Activated CD4-positive, alpha-beta memory T cell treated with anti-CD3 and anti-CD28 coated beads, Interleukin-2, amount 10 ng/mL, durations not matched to agents 7 days and 5 days (primary cell): ENCODE data around the gene CGN. TPM values are rescaled to one million over a fixed set of nuclear protein-coding genes. Genes with fewer than 3 reads are reported as not detected.

Experiments used
- CTCF ChIA-PET: fragments of 350-600 bp; sonication (Branson Sonifier 250); formaldehyde crosslinking; loops from one replicate; lab custom pipeline; 2021; ENCODE audit warnings: antibody characterized with exemption, inconsistent platforms; lab: Charles Lee
- POLR2A ChIA-PET: fragments of 350-600 bp; sonication (Branson Sonifier 250); formaldehyde crosslinking; loops from one replicate; lab custom pipeline; 2021; ENCODE audit warnings: antibody characterized with exemption; lab: Charles Lee
- DNase-seq: peaks from one replicate; pipeline ENCODE4 v3.0.0-alpha.2; 2020
- H3K27ac Mint-ChIP-seq: one replicate; pipeline ENCODE4 v1.8.0; 2021; ENCODE audit warnings: mild to moderate bottlenecking, mixed read lengths
- H3K27me3 Mint-ChIP-seq: one replicate; pipeline ENCODE4 v1.8.0; 2021; ENCODE audit warnings: mixed read lengths
- H3K36me3 Mint-ChIP-seq: one replicate; pipeline ENCODE4 v1.8.0; 2021; ENCODE audit warnings: low read depth, mixed read lengths
- H3K4me1 Mint-ChIP-seq: one replicate; pipeline ENCODE4 v1.8.0; 2021; ENCODE audit warnings: mixed read lengths
- H3K4me3 Mint-ChIP-seq: one replicate; pipeline ENCODE4 v1.8.0; 2021; ENCODE audit warnings: mild to moderate bottlenecking, mixed read lengths
- H3K9me3 Mint-ChIP-seq: one replicate; pipeline ENCODE4 v1.8.0; 2021; ENCODE audit warnings: mixed read lengths
- total RNA-seq, 2 experiments: library from RNA; stranded (reverse); gene quantifications; one replicate each; pipeline ENCODE4 v1.2.3, GENCODE V29; 2021

Gene CGN
- total RNA-seq, 2 experiments from 2014 or later, result 0.43 to 0.96 TPM

DNA sequence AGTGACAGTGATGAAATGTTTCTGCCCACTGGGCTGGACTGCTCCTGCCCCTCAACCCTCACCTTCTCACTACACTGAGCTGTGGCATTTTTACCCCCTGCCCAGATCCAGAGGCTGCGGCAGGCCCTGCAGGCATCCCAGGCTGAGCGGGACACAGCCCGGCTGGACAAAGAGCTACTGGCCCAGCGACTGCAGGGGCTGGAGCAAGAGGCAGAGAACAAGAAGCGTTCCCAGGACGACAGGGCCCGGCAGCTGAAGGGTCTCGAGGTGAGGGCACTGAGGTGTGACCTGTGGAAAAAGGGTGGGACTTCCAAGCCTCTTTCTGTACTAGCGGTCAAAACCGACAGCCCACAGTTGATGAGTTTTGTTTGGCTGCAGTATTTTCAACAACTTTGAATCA is 22.7 kb downstream of the CGN start:
- Mint-ChIP-seq H3K27me3 (no peaks in the 10 kb centered on the region), H3K9me3 (no peaks in the 10 kb centered on the region), H3K4me3 (no peak overlapping the region), H3K4me1 (no peaks in the 10 kb centered on the region), H3K27ac (no peak overlapping the region), H3K36me3 (no peaks in the 10 kb centered on the region)
- CTCF ChIA-PET, result interaction anchor here (0.7 to 2.2 kb wide), 4 partner anchors 23 to 201 kb away, joined by 3 to 6 read pairs (median 6); partner anchors contain the start of gene CGN
- POLR2A ChIA-PET, result no interaction called here
- no peak for DNase-seq

DNA sequence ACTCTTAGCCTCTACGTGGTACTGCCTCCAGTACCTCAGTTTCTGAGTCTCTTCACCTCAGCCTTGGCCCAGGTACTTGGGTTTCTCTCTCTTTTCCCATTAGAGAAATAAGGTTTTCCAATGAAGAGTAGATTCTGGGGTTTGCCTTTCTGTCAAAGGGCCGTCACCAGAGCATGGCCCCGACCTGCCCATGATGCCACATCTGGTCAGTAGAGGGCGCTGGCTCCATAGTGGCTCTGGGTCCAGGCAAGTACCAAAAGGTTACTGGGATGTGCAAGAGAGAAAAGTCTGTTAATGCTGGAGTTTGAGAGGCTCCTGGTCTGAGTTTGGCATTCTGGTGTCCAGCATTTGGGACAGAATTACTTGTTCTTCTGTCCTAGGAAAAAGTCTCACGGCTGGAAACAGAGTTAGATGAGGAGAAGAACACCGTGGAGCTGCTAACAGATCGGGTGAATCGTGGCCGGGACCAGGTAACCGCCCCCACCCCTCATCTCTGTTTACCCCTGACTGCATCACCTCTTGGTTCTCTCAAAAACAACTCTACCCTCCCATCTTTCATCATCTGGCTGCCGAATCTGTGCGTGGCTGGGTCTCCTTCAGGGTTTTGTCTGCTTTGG is 23.6 kb downstream of the CGN start:
- H3K9me3 Mint-ChIP-seq, result no peaks in the 10 kb centered on the region
- H3K27ac Mint-ChIP-seq, result no peak overlapping the region
- H3K36me3 Mint-ChIP-seq, result no peaks in the 10 kb centered on the region
- H3K27me3 Mint-ChIP-seq, result no peaks in the 10 kb centered on the region
- ChIA-PET POLR2A (no interaction called here), CTCF (interaction anchor here (0.6 to 2.0 kb wide), 7 partner anchors 9 to 302 kb away, joined by 3 to 11 read pairs (median 4); no protein-coding TSS in a partner anchor)
- peak; percentile 83 for DNase-seq
- H3K4me3 Mint-ChIP-seq, result no peak overlapping the region
- peaks cover 6% of the 10 kb centered on the region for H3K4me1 Mint-ChIP-seq

DNA sequence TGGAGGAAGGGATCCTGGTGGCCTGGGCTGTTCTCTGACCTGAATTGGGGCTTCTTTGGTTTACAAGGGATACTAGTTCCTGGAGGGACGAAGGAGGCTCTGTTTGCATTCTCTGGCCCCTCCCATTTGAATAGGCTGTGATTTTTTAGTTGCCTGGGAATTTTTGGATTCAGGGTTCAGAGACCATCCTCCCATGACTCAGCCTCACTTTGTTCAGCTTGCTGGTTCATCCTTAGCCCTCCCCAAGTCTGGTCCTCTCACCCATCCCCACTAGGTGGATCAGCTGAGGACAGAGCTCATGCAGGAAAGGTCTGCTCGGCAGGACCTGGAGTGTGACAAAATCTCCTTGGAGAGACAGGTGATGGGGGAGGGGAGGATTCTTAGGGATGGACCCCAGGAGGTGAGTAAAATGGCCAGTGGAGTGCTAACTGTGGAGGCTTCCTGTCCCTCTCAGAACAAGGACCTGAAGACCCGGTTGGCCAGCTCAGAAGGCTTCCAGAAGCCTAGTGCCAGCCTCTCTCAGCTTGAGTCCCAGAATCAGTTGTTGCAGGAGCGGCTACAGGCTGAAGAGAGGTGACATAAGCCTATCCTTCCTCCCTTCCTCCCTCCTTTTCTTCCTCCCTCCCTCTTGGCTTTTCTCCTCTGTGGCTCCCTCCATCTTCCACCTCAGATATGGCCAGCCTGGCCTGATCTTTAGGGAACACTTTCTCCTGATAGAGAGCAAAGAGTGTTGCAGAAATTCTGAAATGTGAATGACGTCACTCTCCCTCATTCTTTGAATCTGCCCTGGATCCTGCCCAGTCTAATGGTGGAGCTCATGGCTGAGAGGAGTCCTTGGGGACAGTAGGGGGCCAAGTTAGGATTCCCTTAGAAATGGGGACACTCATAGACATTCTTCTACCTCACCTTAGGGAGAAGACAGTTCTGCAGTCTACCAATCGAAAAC is 24.4 kb downstream of the CGN start:
- Mint-ChIP-seq H3K4me3 (no peak overlapping the region), H3K27me3 (no peaks in the 10 kb centered on the region), H3K4me1 (peaks cover 13% of the 10 kb centered on the region), H3K9me3 (no peaks in the 10 kb centered on the region), H3K27ac (no peak overlapping the region), H3K36me3 (no peaks in the 10 kb centered on the region)
- ChIA-PET CTCF (interaction anchor here (0.6 to 2.0 kb wide), 7 partner anchors 8 to 301 kb away, joined by 3 to 11 read pairs (median 4); no protein-coding TSS in a partner anchor), POLR2A (no interaction called here)
- no peak for DNase-seq

DNA sequence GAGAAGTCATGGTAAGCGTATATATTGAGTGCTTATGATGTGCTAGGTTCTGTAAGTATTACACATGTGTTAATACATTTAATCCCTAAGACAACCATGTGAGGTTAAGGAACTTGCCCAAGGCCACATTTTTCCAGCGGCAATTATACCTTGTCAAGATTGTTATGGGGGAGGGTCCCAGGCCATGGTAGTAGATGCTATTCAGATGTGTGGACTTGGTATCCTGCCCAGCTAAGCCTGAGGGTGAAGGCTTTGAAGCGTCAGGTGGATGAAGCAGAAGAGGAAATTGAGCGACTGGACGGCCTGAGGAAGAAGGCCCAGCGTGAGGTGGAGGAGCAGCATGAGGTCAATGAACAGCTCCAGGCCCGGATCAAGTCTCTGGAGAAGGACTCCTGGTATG is 25.3 kb downstream of the CGN start:
- Mint-ChIP-seq H3K9me3 (no peaks in the 10 kb centered on the region), H3K27ac (no peak overlapping the region), H3K4me3 (no peak overlapping the region), H3K4me1 (peaks cover 22% of the 10 kb centered on the region), H3K36me3 (no peaks in the 10 kb centered on the region), H3K27me3 (peaks cover 4% of the 10 kb centered on the region)
- CTCF ChIA-PET, result interaction anchor here (0.9 to 2.0 kb wide), 3 partner anchors 25 to 300 kb away, joined by 3 to 11 read pairs (median 4); partner anchors contain the start of gene CGN
- DNase-seq, result no peak
- POLR2A ChIA-PET, result no interaction called here

DNA sequence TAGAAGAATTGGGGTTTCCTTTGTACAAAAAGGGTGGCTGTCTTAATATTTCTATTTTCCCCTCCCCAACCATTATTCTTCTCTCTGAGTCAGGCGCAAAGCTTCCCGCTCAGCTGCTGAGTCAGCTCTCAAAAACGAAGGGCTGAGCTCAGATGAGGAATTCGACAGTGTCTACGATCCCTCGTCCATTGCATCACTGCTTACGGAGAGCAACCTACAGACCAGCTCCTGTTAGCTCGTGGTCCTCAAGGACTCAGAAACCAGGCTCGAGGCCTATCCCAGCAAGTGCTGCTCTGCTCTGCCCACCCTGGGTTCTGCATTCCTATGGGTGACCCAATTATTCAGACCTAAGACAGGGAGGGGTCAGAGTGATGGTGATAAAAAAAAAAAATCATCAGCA is 25.9 kb downstream of the CGN start:
- no peak overlapping the region for H3K27ac Mint-ChIP-seq
- POLR2A ChIA-PET, result no interaction called here
- H3K4me3 Mint-ChIP-seq, result no peak overlapping the region
- CTCF ChIA-PET, result interaction anchor here (0.9 kb wide), 2 partner anchors 26 to 300 kb away, joined by 3 read pairs; partner anchors contain the start of gene CGN
- no peak for DNase-seq
- H3K9me3 Mint-ChIP-seq, result no peaks in the 10 kb centered on the region
- no peaks in the 10 kb centered on the region for H3K36me3 Mint-ChIP-seq
- peaks cover 26% of the 10 kb centered on the region for H3K4me1 Mint-ChIP-seq
- H3K27me3 Mint-ChIP-seq, result peaks cover 6% of the 10 kb centered on the region

DNA sequence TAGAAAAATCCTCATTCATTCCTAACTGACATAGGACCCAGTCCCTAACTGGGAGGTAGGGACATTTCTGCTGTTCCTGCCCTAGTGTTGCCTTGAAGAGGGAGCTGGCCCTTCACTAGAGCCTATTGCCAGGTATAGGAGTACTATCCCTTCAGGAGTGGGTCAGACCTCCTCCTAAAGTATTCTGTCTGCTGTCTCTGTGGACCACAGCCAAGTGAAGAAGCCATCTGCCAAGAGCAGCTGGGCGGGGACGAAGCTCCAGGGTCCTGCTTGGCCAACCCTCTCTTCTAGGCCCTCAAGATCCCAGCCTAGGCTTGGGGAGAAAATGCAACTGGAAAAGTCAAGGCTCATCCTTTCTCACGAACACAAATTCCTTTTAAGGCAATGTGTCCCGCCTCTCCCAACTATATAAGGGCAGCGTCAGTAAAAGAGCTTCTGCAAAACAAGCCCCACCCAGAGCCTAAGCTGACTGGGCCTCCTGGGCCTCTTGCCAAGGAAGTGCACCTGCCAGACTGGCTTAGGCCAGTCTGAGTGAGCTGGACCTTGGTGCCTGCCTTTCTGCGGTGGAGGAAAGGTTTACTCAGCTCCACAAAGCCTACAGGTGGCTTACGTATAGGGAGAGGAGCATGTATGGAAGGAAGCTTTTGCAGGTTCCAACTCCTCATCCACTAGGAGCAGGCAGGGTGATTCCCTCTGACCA is 28.3 kb downstream of the CGN start:
- peak; percentile 44 for DNase-seq
- POLR2A ChIA-PET, result interaction anchor here (0.7 to 1.1 kb wide), 5 partner anchors 10 to 258 kb away, joined by 3 to 4 read pairs (median 3); partner anchors contain the start of gene ZNF687
- Mint-ChIP-seq H3K4me3 (peak overlapping the region; percentile 93), H3K36me3 (no peaks in the 10 kb centered on the region), H3K27me3 (peaks cover 6% of the 10 kb centered on the region), H3K27ac (peak overlapping the region; percentile 76), H3K9me3 (no peaks in the 10 kb centered on the region), H3K4me1 (peaks cover 26% of the 10 kb centered on the region)
- CTCF ChIA-PET, result interaction anchor here (0.7 to 1.6 kb wide), 6 partner anchors 17 to 910 kb away, joined by 3 to 5 read pairs (median 4); partner anchors contain the start of gene ENSA

DNA sequence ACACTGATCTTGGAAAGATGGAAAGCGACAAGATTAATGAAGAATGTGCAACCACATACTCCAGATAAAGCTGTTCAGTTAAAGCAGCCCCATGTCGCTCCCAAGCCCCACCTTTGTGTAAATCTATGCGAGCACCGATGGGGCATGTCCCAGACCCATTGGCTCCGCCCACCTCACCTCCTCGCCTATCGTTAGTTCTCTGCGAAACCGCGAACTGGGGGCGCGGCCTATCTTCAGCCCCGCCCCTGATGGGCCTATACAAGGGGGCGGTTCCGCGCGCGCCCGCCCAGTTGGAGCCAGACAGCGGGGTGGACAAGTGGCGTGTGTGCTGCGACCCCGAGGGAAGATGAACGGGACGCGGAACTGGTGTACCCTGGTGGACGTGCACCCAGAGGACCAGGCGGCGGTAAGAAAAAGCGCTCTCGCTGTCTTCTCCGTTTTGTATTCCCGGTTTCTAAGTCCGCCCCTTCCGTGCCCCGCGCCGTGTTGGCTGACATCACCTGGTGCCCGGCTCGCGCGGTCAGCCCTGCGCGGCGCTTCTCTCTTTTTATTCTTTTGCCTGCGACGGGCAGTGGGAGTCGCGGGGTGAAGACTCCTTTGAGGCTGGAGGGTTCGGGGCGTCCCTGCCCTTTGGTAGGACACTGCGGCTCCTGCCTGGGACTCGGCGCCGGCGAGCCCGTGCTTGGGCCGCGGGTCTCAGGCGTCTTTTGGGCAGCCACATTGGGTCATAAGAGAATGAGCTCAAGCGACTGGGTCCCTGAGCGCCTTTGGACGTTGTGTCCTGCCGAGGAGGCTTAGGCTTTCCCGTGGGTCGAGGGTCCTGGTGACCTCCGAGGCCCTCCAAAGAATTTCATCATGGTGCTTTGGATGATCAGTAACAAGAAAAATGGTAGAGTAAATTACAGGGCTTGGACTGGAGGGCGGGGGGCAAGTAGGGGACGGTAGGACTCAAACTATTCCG is 29.1 kb downstream of the CGN start, which contains the start of gene TUFT1:
Gene TUFT1 (plus strand): TSS at position 289 of the 961 bp plus-strand sequence. CDS start 58 bp downstream, at position 347.
- Mint-ChIP-seq H3K36me3 (no peaks in the 10 kb centered on the region), H3K27ac (peak within 1 kb of the TSS; percentile 76), H3K4me3 (peak within 1 kb of the TSS; percentile 93), H3K27me3 (peaks cover 6% of the 10 kb centered on the region), H3K9me3 (no peaks in the 10 kb centered on the region), H3K4me1 (peaks cover 26% of the 10 kb centered on the region)
- CTCF ChIA-PET, result interaction anchor here (0.7 to 1.6 kb wide), 7 partner anchors 16 to 290 kb away, joined by 3 to 5 read pairs (median 3); no protein-coding TSS in a partner anchor
- DNase-seq, result peak; percentile 96
- POLR2A ChIA-PET, result interaction anchor here (0.8 to 1.1 kb wide), 5 partner anchors 9 to 259 kb away, joined by 3 to 5 read pairs (median 3); partner anchors contain the start of gene ZNF687

DNA sequence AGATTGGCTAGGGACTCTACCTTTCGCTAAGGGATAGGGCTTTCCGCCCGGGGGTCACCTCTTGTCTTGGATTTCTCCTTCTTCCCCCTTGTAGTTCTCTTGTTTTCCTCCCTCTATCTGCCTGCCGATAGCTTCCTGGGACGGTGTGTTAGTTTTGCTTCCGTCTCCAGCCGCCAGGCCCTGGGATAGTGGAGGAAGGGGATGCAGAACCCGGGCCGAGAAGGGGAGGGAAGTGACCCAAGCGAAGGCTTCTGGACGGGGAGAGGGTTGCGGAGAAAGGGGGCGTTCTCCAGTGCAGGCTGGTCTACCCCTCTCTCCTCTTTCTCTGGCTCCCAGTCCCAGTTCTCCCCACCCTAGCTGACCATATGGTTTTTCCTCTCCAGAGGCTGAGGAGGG is 29.8 kb downstream of the CGN start:
- no peak for DNase-seq
- peak overlapping the region; percentile 93 for H3K4me3 Mint-ChIP-seq
- ChIA-PET POLR2A (interaction anchor here (1.1 kb wide), 2 partner anchors 9 to 28 kb away, joined by 3 to 5 read pairs; no protein-coding TSS in a partner anchor), CTCF (interaction anchor here (0.7 to 1.2 kb wide), 3 partner anchors 15 to 194 kb away, joined by 3 read pairs; no protein-coding TSS in a partner anchor)
- no peaks in the 10 kb centered on the region for H3K36me3 Mint-ChIP-seq
- H3K27ac Mint-ChIP-seq, result peak overlapping the region; percentile 76
- H3K9me3 Mint-ChIP-seq, result no peaks in the 10 kb centered on the region
- peaks cover 26% of the 10 kb centered on the region for H3K4me1 Mint-ChIP-seq
- H3K27me3 Mint-ChIP-seq, result peaks cover 6% of the 10 kb centered on the region

DNA sequence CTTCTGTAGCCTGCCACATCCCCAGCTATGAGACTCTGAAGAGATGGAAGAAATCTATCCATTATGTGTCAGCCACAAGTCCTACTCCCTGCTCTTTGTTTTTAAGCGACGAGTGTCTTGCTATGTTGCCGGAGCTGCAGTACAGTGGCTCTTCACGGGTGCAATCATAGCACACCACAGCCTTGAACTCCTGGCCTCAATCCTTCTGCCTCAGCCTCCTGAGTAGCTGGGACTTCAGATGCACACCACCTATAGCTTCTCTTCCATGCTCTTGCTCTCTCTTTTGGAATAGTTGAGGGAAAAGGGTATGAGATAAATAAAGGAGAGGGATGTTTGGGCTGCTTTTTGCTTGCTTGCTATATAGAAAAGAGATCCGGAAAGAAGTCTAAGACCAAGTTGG is 30.6 kb downstream of the CGN start:
- H3K9me3 Mint-ChIP-seq, result no peaks in the 10 kb centered on the region
- peak overlapping the region; percentile 93 for H3K4me3 Mint-ChIP-seq
- ChIA-PET POLR2A (interaction anchor here (0.6 to 1.1 kb wide), 3 partner anchors 8 to 303 kb away, joined by 3 read pairs; no protein-coding TSS in a partner anchor), CTCF (interaction anchor here (1.1 to 1.2 kb wide), 2 partner anchors 14 to 193 kb away, joined by 3 read pairs; no protein-coding TSS in a partner anchor)
- no peak overlapping the region for H3K27ac Mint-ChIP-seq
- H3K4me1 Mint-ChIP-seq, result peaks cover 26% of the 10 kb centered on the region
- H3K27me3 Mint-ChIP-seq, result peaks cover 6% of the 10 kb centered on the region
- H3K36me3 Mint-ChIP-seq, result no peaks in the 10 kb centered on the region
- no peak for DNase-seq

DNA sequence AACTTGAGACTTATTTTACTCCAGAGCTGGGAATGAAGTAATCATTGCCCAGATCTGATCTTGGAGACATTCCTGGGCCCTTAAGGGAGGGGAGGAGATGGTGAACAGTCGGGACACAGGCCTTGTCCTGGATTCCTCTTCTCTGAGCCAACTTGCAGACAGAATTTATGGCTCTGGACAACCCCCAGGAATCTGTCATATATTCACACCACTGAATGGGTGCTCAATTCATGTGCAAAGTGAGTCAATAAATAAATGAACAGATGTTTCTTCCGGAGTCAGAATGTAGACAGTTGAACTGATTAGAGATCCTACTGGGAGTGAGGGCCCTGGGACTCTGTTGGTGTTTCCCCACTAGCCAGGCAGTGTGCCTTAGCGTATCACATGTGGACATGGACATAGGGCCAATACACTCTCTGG is 31.5 kb downstream of the CGN start:
- H3K9me3 Mint-ChIP-seq, result no peaks in the 10 kb centered on the region
- peaks cover 6% of the 10 kb centered on the region for H3K27me3 Mint-ChIP-seq
- no peak for DNase-seq
- peaks cover 34% of the 10 kb centered on the region for H3K4me1 Mint-ChIP-seq
- no peak overlapping the region for H3K4me3 Mint-ChIP-seq
- no peaks in the 10 kb centered on the region for H3K36me3 Mint-ChIP-seq
- CTCF ChIA-PET, result no interaction called here
- POLR2A ChIA-PET, result no interaction called here
- no peak overlapping the region for H3K27ac Mint-ChIP-seq

DNA sequence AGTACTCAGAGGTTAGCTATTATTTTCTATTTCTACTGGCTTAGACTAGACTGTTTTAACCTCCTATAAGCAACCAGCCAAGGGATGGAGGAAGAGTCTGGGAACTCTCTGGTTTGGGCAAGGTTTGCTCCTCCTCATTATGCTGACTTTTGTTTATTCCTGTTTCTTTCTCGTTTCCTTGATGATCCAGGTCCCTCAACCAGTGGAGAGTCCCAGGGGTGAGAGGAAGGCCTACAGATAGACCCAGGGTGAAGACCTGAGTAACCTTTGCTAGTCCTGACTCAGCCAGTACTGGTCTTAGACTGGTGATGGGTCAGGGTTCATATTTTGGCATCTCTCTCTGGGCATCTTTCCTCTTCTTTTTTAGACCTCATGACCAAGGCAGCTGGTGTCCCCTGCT is 34.4 kb downstream of the CGN start:
- Mint-ChIP-seq H3K27me3 (peaks cover 6% of the 10 kb centered on the region), H3K27ac (no peak overlapping the region), H3K4me3 (no peak overlapping the region), H3K36me3 (no peaks in the 10 kb centered on the region), H3K9me3 (no peaks in the 10 kb centered on the region), H3K4me1 (peaks cover 24% of the 10 kb centered on the region)
- no peak for DNase-seq
- ChIA-PET POLR2A (no interaction called here), CTCF (interaction anchor here (1.2 kb wide), 1 partner anchor 48 kb away, joined by 3 read pairs; no protein-coding TSS in a partner anchor)
